CD14-positive monocyte (primary cell): ENCODE measurements around the gene DDX17. TPM values are rescaled to one million over a fixed set of nuclear protein-coding genes. Genes with fewer than 3 reads are reported as not detected.

Experiments used
- DNase-seq, 3 donors: peaks; one replicate each; pipeline ENCODE4 v3.0.0-alpha.2; 2011 to 2022
- H2AFZ ChIP-seq: 2 replicates; pipeline ENCODE4 v1.6.0; 2012; ENCODE audit warnings: mild to moderate bottlenecking, low read depth, low read length, inconsistent platforms; ENCODE audit not compliant: insufficient read depth, poor library complexity, severe bottlenecking
- H3K27ac ChIP-seq, 2 donors: 1 replicate in 1 of 2; 2 replicates in 1 of 2; pipeline ENCODE4 v1.5.1; 2012 to 2013; ENCODE audit warnings: low read length in 2 of 2, control low read depth in 1 of 2, inconsistent platforms in 1 of 2, low read depth in 1 of 2, mild to moderate bottlenecking in 1 of 2
- H3K27me3 ChIP-seq, 2 donors: one replicate each; pipeline versions ENCODE4 v1.6.0 to v1.6.1; 2011 to 2013; ENCODE audit warnings: low read length in 2 of 2; ENCODE audit not compliant: control insufficient read depth in 2 of 2, insufficient read depth in 2 of 2
- H3K36me3 ChIP-seq, 2 donors: replicated peaks in 1 of 2; 1 replicate in 1 of 2; 2 replicates in 1 of 2; pipeline versions ENCODE4 v1.5.1 to v1.6.1; 2012 to 2013; ENCODE audit warnings: low read length in 2 of 2, control low read depth in 1 of 2, inconsistent platforms in 1 of 2, mild to moderate bottlenecking in 1 of 2; ENCODE audit not compliant: insufficient read depth in 2 of 2, control insufficient read depth in 1 of 2
- H3K4me1 ChIP-seq, 2 donors: 1 replicate in 1 of 2; 2 replicates in 1 of 2; pipeline versions ENCODE4 v1.5.1 to v1.6.1; 2012 to 2013; ENCODE audit warnings: low read length in 2 of 2, control low read depth in 1 of 2, inconsistent platforms in 1 of 2, mild to moderate bottlenecking in 1 of 2, moderate library complexity in 1 of 2; ENCODE audit not compliant: insufficient read depth in 2 of 2, control insufficient read depth in 1 of 2
- H3K4me2 ChIP-seq: replicated peaks from 2 replicates; pipeline ENCODE3; 2012; ENCODE audit warnings: low read length, moderate library complexity, mild to moderate bottlenecking; ENCODE audit not compliant: poor library complexity, severe bottlenecking; ENCODE audit errors: extremely low read depth
- H3K4me3 ChIP-seq, 3 experiments: fragments of 200-600 bp in 1 of 3; sonication (generic) in 1 of 3; replicated peaks in 1 of 3; 1 replicate in 2 of 3; 2 replicates in 1 of 3; pipeline ENCODE4 v1.5.1; 2011 to 2013; ENCODE audit warnings: low read length in 3 of 3, mild to moderate bottlenecking in 3 of 3, control low read depth in 2 of 3, low read depth in 2 of 3, inconsistent platforms in 1 of 3, moderate library complexity in 1 of 3
- H3K79me2 ChIP-seq: 2 replicates; pipeline ENCODE4 v1.6.0; 2012; ENCODE audit warnings: mild to moderate bottlenecking, control low read depth, inconsistent platforms, low read length, moderate library complexity; ENCODE audit not compliant: insufficient read depth
- H3K9ac ChIP-seq: 2 replicates; pipeline ENCODE4 v1.6.0; 2017; ENCODE audit warnings: low read length, mild to moderate bottlenecking; ENCODE audit not compliant: insufficient read depth, poor library complexity, severe bottlenecking
- H3K9me3 ChIP-seq, 2 donors: replicated peaks in 1 of 2; 1 replicate in 1 of 2; 2 replicates in 1 of 2; pipeline versions ENCODE4 v1.5.1 to v1.6.1; 2012 to 2013; ENCODE audit warnings: low read length in 2 of 2, control low read depth in 1 of 2; ENCODE audit not compliant: control insufficient read depth in 1 of 2, insufficient read depth in 1 of 2
- H4K20me1 ChIP-seq: 2 replicates; pipeline ENCODE4 v1.6.0; 2012; ENCODE audit warnings: mild to moderate bottlenecking, low read length, control low read depth, moderate library complexity; ENCODE audit not compliant: insufficient read depth
- H3K27ac Mint-ChIP-seq, 7 donors: one replicate each; pipeline ENCODE4 v1.8.0; 2020; ENCODE audit warnings: mild to moderate bottlenecking in 7 of 7, mixed read lengths in 7 of 7, moderate library complexity in 6 of 7, inconsistent platforms in 2 of 7
- H3K27me3 Mint-ChIP-seq, 3 donors: one replicate each; pipeline ENCODE4 v1.8.0; 2021 to 2022; ENCODE audit warnings: low read depth in 3 of 3, mild to moderate bottlenecking in 3 of 3, mixed read lengths in 3 of 3, moderate library complexity in 3 of 3, inconsistent platforms in 1 of 3
- H3K36me3 Mint-ChIP-seq, 2 donors: one replicate each; pipeline ENCODE4 v1.8.0; 2020; ENCODE audit warnings: mixed read lengths in 2 of 2, inconsistent platforms in 1 of 2, mild to moderate bottlenecking in 1 of 2
- H3K4me1 Mint-ChIP-seq: one replicate; pipeline ENCODE4 v1.8.0; 2020; ENCODE audit warnings: mild to moderate bottlenecking, mixed read lengths
- H3K4me3 Mint-ChIP-seq, 2 donors: one replicate each; pipeline ENCODE4 v1.8.0; 2020; ENCODE audit warnings: mild to moderate bottlenecking in 2 of 2, mixed read lengths in 2 of 2, moderate library complexity in 1 of 2
- H3K9me3 Mint-ChIP-seq, 7 donors: one replicate each; pipeline ENCODE4 v1.8.0; 2020 to 2022; ENCODE audit warnings: mixed read lengths in 7 of 7, mild to moderate bottlenecking in 6 of 7, moderate library complexity in 6 of 7, inconsistent platforms in 2 of 7
- WGBS: methylation state at CpG from one replicate; pipeline ENCODE4 v1.1.5; 2013; ENCODE audit warnings: missing lambda C conversion rate; ENCODE audit not compliant: insufficient coverage; 5-methylcytosine and 5-hydroxymethylcytosine counted together
- intact Hi-C, 2 donors: fragments of 100-400 bp; cut with micrococcal nuclease; formaldehyde crosslinking; loops; one replicate each; pipeline versions ENCODE4 v1.15.0 to v1.15.1; 2023
- polyA plus RNA-seq, 3 donors: library from polyadenylated mRNA; depleted of rRNA in 1 of 3; unstranded in 2 of 3; stranded (reverse) in 1 of 3; fragments of 300-500 nt in 2 of 3; fragments of >200 nt in 1 of 3; fragmentation: Illumina TruSeq in 2 of 3; gene quantifications; 1 replicate in 2 of 3; 2 replicates in 1 of 3; pipeline ENCODE4 v1.2.3, GENCODE V29; 2012 to 2021
- TF ChIP-seq, protein P1 (sequence below): fragments of 200-600 bp; IDR thresholded peaks from one replicate; pipeline ENCODE4 v1.8.0; 2022; ENCODE audit warnings: antibody characterized with exemption, mild to moderate bottlenecking

DDX17 gene
- polyA plus RNA-seq, 3 donors = 31.4 to 434 (median 36.3) TPM

- Histone ChIP-seq H3K4me1 (peaks cover 3 to 6% of the 10 kb centered on the region in 2 donors), H3K4me3 (no peak overlapping the region), H2AFZ (no peak overlapping the region), H4K20me1 (peaks cover 6% of the 10 kb centered on the region), H3K9ac (no peak overlapping the region), H3K9me3 (peaks cover 0 to 24% of the 10 kb centered on the region in 2 donors), H3K27ac (no peak overlapping the region), H3K36me3 (no peaks in the 10 kb centered on the region), H3K79me2 (no peaks in the 10 kb centered on the region), H3K27me3 (peaks cover 42 to 85% of the 10 kb centered on the region in 2 donors), H3K4me2 (no peak overlapping the region)
- peaks cover 7% of the 10 kb centered on the region for H3K4me1 Mint-ChIP-seq
- H3K27ac Mint-ChIP-seq = no peak overlapping the region
- no CpG with 5 or more reads among the region's 3 CpGs for WGBS
- H3K9me3 Mint-ChIP-seq = peaks cover 0 to 18% (median 8%) of the 10 kb centered on the region in 7 donors
- peaks cover 6 to 9% of the 10 kb centered on the region in 2 donors for H3K36me3 Mint-ChIP-seq
- intact Hi-C loops = no loop called here
- TF ChIP-seq, protein P1, sequence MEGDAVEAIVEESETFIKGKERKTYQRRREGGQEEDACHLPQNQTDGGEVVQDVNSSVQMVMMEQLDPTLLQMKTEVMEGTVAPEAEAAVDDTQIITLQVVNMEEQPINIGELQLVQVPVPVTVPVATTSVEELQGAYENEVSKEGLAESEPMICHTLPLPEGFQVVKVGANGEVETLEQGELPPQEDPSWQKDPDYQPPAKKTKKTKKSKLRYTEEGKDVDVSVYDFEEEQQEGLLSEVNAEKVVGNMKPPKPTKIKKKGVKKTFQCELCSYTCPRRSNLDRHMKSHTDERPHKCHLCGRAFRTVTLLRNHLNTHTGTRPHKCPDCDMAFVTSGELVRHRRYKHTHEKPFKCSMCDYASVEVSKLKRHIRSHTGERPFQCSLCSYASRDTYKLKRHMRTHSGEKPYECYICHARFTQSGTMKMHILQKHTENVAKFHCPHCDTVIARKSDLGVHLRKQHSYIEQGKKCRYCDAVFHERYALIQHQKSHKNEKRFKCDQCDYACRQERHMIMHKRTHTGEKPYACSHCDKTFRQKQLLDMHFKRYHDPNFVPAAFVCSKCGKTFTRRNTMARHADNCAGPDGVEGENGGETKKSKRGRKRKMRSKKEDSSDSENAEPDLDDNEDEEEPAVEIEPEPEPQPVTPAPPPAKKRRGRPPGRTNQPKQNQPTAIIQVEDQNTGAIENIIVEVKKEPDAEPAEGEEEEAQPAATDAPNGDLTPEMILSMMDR = no peak
- DNase-seq = no peak
- peak overlapping the region in 1 of 2 donors; percentile 87 for H3K4me3 Mint-ChIP-seq
- peaks cover 76 to 92% (median 79%) of the 10 kb centered on the region in 3 donors for H3K27me3 Mint-ChIP-seq
Measured at GRCh38 chr22:38453996-38454352, 52.1 kb downstream of the DDX17 start.

GRCh38 chr22:38453066-38453672 lies 52.9 kb downstream of the DDX17 start:
- TF ChIP-seq, protein P1 = no peak
- H3K79me2 ChIP-seq = no peaks in the 10 kb centered on the region
- H3K9ac ChIP-seq = no peak overlapping the region
- peaks cover 0 to 24% of the 10 kb centered on the region in 2 donors for H3K9me3 ChIP-seq
- Mint-ChIP-seq H3K4me3 (peak overlapping the region in 1 of 2 donors; percentile 87), H3K27me3 (peaks cover 68 to 91% (median 74%) of the 10 kb centered on the region in 3 donors), H3K36me3 (peaks cover 6 to 8% of the 10 kb centered on the region in 2 donors), H3K9me3 (peaks cover 0 to 18% (median 8%) of the 10 kb centered on the region in 7 donors), H3K4me1 (peaks cover 7% of the 10 kb centered on the region), H3K27ac (peak overlapping the region in 1 of 7 donors; percentile 16)
- DNase-seq = no peak
- peaks cover 3 to 6% of the 10 kb centered on the region in 2 donors for H3K4me1 ChIP-seq
- no peak overlapping the region for H3K4me3 ChIP-seq
- no peak overlapping the region for H2AFZ ChIP-seq
- H3K27me3 ChIP-seq = peaks cover 38 to 80% of the 10 kb centered on the region in 2 donors
- no peak overlapping the region for H3K27ac ChIP-seq
- intact Hi-C loops = no loop called here
- WGBS = 87% methylated on average over 8 of the region's 11 CpGs
- no peak overlapping the region for H3K4me2 ChIP-seq
- peaks cover 6% of the 10 kb centered on the region for H4K20me1 ChIP-seq
- H3K36me3 ChIP-seq = no peaks in the 10 kb centered on the region
